RPMI8226 (cell line): ENCODE results near the gene ABI1.
"Not testable (repeated sequence)": the region's sequence is repeated elsewhere in the genome, so short reads cannot be mapped to it uniquely, and the experiment has no call there.

Experiments
- DNase-seq: peaks from one replicate; pipeline ENCODE4 v3.0.0-alpha.2; 2015

Gene ABI1

DNA sequence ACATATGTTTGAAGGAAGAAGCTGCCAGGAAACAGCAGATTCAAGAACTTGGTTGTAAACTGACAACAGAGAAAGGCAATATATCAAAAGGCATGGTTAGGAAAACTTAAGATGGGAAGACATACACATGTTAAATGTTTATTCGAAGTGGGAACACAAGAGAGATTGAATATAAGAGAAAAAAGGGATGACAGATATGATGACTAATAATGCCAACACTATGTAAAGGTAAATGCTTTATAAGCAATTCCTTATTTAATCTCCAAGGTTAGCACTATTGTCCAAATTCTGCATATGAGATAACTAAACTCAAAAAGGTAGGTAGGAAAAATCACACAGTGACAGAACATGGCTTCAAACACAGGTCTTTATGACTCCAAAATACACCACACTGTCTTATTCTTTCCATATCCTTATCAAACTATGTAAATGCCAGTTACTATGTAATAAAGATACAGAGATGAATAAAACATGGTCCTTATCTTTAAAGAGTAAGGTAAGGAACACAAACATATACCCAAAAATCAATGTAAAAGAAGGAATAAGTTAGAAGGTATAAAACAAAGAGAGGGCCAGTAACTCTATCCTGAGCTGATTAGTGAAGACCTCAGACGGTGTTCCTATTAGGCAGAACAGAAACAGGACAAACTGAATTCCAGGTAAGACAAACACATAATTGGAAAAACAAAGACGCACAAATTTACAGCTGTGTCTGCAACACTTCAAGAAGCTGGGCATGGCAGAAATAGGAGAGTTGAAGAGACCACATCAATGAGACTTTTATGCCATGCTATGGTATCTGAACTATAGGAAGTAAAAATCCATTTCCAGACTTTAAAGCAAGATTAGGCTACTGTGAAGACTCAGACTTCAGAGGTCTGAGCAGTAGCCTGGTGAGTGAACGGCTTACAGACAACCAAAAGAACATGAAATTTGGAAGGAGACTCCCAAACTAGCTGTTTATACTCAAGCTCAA is 56.1 kb downstream of the ABI1 start:
- DNase-seq, result no peak

DNA sequence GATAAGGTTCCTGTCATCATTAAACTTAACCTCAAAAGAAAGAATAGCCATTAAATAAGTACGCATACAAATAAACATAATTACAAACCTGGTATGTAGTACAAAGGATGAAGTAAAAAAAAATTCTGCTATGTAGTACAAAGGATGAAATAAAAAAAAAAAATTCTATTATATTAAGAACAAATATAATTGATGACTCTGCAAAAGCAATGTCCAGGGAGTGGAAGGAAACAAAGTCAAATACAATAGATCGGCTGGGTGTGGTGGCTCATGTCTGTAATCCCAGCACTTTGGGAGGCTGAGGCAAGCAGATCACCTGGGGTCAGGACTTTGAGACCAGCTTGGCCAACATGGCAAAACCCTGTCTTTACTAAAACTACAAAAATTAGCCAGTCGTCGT is 56.9 kb downstream of the ABI1 start:
- DNase-seq, result no peak

DNA sequence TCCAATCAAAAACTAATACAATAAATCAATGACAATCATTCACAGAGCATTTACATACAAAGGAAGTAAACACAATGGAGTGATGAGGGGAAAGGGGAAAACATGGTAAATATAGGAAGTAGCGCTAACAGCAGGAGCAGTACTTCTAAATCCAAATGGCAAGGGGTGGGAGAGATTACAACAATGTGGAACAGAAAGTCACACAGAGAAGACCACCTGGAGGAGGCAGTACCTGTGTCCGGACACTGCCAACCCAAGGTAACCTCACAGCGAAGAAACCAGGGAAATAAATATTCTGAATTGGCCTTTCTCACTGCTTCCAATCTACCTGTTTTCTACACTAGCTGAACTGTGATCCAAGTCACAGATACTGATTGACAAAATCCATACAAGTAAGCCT is 58.2 kb downstream of the ABI1 start:
- DNase-seq, result no peak

DNA sequence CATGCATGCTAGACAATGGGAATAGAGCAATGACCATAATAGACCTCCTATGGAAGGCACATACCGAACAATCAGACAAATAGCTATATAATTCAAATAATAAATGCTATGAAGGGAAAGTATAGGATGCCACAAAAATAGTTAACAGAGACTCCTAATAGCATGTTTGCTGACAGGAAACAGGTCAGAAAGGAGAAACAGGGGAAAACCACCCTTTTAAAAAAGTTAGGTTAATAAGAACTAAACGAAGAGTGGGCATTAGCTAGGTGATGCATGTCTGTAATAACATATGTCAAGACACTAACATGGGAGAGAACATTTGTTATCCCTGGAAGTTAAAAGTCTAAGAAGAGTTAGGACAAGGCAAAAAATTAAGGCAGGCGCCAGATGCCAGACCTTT is 58.9 kb downstream of the ABI1 start:
- no peak for DNase-seq

DNA sequence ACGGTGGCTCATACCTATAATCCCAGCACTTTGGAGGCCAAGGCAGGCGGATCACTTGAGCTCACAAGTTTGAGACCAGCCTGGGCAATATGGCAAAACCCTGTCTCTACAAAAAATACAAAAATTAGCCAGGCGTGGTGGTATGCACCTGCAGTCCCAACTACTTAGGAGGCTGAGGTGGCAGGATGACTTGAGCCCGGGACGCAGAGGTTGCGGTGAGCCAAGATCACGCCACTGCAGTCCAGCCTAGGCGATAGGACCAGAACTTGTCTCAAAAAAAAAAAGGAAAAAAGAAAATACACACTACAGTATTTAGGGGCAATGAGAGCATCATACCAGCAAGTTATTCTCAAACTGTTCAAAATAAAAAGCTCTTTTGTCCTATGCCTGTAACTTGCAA is 59.5 kb downstream of the ABI1 start:
- DNase-seq, result no peak

DNA sequence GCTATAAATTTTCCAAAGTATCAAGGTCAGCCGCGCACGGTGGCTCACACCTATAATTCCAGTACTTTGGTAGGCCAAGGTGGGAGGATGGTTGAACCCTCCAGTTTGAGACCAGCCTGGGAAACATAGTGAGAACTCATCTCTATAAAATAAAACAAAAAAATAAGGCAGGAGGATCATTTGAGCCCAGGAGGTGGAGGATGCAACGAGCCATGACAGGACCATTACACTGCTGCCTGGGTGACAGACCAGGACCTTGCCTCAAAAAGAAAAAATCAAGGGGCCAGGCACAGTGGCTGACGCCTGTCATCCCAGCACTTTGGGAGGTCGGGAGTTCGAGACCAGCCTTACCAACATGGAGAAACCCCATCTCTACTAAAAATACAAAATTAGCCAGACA is 60.3 kb downstream of the ABI1 start:
- DNase-seq, result no peak

DNA sequence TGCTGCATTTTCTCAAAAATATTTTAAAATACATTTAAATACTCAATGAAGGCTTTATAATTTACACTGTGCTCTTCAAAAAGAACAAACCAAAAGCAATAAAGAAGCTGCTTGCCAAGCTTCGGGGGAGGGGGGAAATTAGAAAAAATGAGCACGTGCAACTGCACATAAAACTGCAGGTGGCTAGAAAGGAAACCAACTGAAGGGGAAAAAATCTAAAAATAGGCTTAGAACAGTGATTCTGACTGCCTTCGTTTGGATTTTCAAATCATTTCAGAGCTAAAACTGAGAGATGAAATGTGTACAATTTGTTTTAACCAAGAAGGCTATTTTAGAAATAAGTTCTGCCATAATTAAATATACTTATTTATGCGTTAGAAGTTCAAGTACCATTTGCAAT is 61.4 kb downstream of the ABI1 start:
- peak; percentile 90 for DNase-seq

DNA sequence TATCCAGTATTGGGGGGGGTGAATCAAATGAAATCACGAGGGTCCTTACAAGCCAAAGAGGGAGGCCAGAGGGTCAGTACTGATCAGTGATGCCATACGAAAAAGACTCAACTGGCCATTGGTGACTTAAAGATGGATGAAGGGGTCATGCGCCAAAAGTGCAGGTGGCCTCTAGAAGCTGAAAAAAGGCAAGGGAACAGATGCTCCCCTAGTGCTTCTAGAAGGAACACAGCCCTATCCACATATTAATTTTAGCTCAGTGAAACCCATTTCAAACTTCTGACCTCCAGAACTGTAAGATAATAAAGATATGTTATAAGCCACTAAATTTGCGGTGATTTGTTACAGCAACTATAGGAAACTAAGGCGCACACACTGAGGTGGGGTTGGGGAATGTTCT is 62.5 kb downstream of the ABI1 start:
- peak; percentile 14 for DNase-seq

DNA sequence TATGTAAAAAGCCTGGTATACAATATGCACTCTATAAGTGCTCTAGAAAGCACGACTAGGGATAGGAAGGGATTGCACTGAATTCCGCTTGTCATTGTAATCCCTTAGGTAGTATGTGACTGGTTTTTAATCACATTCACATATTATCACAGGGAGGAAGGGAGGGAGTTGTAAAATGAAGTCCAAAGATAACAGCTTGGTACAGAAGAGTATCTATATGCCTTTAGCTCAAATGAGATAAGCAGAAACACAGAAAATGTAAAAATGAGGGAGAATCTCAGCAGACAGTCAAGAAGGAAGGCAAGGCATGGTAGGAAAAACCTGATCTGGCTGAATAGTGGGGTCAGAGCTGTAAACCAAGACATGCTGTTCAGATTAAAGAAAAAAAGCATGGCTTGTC is 63.4 kb downstream of the ABI1 start:
- no peak for DNase-seq

DNA sequence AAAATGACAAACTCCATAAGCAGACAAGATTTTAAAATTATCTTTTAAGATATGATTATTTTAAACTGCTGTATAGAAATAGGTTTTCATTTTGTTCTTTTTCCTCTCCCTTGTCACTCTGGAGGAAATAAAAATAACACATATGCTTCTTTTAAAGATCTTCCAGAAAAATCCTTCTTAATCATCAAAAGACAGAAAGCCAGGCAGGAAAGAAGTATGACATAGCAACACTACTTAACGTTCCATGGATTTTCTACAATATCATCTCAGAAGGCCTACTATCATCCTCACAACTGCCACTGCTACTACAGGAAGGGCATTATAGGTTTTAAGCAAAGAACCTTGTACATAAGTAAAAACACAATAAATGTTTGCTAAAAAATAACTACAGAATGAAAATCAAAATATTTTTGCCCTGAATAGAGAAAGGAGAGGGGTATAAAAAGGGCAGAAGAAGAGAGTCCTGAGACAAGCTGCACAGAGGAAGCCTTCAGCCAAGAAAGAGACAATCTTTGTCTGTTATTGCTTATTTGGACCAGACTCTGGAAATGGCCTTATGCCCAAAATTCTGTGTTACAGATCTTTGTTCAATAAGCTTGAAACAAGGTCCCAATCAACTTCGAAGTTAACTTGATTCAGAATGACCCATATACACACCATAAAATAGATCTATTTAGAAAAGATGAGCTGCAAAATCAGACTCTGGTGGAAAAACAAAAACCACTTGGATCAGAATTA is 67.8 kb downstream of the ABI1 start:
- DNase-seq, result no peak

DNA sequence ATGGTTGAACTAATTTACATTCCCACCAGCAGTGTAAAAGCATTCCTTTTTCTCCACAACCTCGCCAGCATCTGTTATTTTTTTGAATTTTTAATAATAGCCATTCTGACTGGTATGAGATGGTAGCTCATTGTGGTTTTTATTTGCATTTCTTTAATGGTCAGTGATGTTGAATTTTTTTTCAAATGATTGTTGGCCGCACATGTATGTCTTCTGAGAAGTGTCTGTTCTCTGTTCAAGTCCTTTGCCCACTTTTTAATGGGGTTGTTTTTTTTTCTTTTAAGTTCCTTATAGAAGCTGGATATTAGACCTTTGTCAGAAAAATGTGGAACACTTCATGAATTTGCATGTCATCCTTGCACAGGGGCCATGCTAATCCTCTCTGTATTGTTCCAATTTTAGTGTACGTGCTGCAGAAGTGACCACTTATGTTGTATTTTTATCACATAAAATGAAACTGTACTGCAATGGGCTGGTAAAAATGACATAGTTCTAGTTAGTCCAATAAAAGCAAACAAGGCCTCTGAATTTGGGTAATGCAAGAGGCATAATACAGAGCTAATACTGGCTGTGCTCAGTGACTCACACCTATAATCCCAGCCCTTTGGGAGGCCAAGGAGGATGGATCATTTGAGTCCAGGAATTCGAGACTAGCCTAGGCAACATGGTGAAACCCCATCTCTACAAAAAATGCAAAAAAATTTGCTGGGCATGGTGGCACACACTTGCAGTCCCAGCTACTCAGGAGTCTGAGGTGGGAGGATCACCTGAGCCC is 70.3 kb downstream of the ABI1 start:
- no peak for DNase-seq

DNA sequence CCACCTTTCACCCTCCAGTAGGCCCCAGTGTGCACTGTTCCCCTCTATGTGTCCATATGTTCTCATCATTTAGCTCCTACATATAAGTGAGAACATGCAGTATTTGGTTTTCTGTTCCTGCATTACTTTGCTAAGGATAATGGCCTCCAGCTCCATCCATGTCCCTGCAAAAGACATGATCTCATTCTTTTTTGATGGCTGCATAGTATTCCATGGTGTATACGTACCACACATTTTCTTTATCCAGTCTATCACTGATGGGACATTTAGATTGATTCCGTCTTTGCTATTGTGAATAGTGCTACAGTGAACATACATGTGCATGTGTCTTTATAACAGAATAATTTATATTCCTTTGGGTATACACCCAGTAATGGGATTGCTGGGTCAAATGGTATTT is 71.0 kb downstream of the ABI1 start:
- DNase-seq, result not testable (repeated sequence)

DNA sequence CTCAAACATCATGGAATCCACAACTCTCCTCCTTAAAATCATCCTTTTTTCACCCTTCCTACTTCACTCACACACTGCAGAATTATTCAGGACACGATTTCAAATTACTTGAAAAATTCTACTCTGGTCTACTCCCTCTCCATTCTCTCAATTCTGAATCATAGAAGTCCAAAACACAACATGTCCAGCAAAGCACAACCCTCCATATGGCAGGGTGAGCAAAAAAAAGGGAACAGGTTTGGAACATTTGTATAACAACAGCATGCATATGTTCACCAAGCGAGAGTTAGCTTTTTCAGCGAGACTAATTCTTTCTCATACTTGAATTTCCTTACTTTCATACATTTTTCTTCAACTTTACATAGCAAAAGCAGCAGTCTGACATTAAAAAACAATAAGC is 73.4 kb downstream of the ABI1 start:
- no peak for DNase-seq

DNA sequence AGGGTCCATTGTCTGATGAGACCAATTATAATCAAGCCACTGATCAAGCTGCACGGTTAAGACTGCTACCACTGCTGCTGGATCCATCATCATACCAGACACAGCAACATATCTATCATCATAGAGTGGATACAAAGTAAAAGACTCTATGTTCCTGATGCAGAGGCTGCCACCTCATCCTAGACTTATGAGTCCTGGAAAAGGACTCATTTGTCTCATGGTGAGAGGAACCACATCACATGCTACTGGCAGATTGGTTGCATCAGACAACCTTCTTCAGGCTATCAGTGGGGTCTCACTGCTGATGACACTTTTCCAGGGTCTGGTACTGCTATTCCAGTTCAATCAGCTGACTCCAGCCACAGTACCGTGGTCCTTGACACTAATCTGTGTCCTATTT is 79.0 kb downstream of the ABI1 start:
- DNase-seq, result no peak

DNA sequence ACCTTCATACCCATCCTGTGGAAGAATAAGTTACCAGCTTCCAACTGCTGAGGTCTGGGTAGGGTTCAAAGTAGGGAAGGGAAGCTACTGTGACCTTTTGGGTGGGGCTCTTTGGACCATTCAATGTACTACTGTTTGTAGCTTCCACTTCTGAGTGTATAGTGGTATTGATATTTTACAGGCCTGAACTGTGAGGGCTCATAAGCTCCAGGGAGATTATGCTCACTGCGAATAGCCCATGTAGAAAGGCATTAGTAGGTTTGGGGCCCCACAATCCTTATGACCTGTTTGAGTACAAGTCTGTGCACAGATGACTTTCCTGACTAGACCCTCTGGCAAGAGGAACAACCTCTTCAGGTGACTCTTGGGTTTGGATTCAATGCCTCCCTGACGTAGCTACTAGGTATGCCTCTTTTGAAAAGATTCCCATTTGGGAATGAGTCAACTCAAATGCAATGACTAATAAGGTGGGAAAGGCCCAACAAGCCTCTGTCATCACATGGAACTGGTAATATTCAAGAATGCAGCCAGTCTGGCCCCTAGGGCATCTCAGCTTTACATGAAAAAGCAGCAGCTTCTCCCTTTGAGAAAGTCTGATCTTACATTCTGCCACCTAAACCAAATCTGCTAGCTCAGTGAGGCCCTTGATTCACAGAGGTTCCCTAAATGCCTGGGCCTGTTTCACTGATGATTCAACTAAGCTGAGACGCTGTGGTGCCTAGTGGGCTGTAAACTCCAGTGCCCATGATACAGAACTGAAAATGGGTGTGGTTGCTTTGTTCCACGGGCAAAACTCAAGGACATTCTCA is 79.8 kb downstream of the ABI1 start:
- no peak for DNase-seq

DNA sequence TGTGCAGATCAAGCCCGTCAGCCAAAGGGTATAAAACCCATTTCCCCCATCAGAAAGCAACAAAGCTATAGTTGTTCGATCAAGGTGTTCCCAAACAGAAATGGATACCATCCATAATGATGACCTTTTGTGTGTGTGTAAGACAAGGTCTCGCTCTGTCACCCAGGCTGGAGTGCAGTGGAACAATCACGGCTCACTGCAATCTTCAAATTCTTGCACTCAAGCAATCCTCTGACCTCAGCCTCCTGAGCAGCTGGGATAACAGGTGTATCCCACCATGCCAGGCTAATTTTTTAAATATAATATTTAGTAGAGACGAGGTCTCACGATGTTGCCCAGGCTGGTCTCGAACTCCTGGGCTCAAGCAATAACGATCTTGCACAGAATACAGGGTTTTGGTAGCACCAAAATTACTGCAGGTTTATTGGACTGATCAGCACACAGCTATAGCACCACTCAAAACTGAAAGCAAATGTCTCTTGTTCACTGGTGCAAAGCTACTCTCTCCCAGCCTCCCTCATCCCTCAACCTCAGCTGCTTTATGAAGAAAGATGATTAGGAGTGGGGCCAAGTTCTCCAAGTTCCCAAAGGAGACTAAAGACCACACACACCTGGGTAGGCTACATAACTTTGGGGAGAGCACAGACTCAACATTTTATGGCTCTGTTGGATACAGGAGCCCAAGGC is 80.5 kb downstream of the ABI1 start:
- no peak for DNase-seq

DNA sequence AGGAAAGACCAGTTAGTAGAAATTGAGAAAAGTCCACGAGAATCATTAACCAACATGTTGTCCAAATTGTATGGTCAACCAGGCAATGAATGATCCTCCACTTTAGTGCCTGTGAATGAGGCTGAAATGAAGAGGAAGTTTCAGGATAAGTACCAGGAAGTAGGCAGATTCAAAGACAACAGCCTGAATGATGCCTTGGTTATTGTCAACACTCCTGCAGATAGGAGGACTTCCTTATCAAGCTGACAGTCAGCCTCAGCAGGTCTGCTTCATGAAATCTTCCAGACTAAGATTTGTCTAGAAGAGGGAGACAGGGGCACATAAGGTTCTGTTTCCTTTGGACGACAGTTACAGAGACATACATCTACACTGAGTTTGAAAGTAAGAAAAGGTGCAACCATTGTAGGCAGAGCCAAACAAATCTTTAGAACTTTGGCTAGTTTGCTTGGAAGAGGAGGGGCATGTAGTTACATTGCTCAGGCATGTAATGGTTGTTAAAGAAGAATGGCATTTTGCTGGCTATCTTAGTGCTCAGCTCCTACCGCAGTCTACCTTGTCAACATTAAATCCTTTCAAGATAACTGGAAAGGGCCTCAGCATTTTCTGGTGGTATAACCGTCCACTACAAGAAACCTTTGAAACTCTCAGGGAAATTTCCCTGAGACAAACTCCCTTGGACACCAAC is 81.4 kb downstream of the ABI1 start:
- no peak for DNase-seq

DNA sequence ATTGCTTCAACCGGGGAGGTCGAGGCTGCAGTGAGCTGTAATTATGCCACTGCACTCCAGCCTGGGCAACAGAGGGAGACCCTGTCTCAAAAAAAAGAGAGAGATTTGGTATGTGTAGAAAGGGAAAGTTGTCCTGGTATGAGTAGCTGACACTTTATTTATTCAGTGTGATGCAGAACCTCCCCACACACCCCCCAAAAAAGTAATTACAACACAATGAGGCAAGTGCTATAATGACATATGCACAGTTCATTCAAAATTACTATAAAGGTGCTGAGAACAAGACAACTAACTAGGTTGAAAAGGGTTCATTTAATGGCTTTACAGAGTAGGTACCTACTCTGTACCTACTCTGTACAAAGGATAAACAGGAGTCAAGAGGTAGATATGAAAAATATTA is 83.1 kb downstream of the ABI1 start:
- no peak for DNase-seq

DNA sequence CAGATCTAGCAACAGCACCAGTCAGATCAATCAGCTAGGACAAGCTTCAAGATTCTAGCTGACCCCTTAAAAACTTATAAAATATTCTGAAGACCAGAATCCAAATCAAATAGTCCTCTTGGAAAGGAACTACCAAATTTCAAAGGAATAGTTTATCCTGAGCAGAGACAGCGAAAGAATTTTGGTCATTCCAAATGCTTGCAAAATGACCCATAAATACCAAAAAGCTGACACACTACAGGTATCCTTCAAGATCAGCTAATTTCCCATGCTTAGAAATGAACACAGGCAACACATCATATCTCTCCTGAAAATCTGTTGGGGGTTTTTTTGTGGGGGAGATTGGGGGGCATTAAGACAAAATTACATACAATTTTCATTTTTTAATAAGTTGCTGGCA is 84.5 kb downstream of the ABI1 start:
- no peak for DNase-seq

DNA sequence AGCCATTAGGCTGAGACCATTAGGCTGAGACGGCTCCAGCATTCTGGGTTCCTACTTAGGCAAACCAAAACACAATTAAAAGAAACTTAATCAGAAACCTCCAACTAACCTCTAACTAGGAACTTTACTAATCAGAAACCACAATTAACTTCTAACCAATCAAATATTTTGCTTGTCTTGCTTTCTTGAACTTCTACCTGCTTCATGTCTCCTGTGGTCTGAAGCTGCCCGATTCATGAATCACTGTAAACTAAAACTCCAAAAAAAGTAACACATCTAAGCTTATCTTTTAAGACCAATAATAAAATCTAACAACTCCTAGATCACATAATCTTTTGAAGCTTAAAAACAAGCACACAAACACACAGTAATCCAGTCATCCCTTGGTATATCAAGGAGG is 87.1 kb downstream of the ABI1 start:
- no peak for DNase-seq

DNA sequence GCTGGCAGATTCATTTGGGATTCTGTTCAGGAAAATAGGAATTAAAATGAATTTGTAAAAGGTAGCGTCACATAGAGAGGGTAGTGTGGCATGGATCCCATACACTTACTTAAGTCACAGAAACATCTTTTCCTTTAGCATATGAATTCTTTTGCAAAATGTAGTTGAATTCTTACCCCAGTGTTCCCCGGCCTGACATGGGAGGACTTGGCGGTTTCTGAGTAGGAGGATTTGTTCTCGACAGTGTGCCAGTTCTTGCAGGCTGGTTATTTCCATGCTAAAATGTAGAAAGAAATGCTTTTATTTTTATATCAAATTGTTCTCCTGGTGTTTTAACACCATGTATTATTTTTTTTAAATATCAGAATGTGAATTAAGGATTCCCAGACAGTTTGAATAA is 90.7 kb downstream of the ABI1 start:
- DNase-seq, result no peak
